GM19238 (cell line): ENCODE measurements around the gene KLHDC3.

Source experiments
- DNase-seq: peaks from one replicate; pipeline ENCODE4 v3.0.0; 2011; ENCODE audit warnings: low spot score; ENCODE audit not compliant: insufficient read length

Gene KLHDC3

GRCh38 chr6:43055966-43056365 lies 41.9 kb downstream of the KLHDC3 start:
- DNase-seq = no peak

- no peak for DNase-seq
Observed at GRCh38 chr6:43058531-43058930, 44.5 kb downstream of the KLHDC3 start.

GRCh38 chr6:43059168-43060033 lies 45.4 kb downstream of the KLHDC3 start, which contains the start of the genes KLC4 and MRPL2:
TSS of gene KLC4 (plus strand) at chr6:43059631. CDS start at chr6:43061336, 1,705 bp downstream.
TSS of gene MRPL2 (minus strand) at chr6:43059434. CDS start at chr6:43059381, 53 bp downstream.
- DNase-seq = peak; percentile 99

GRCh38 chr6:43060034-43060754 lies 46.1 kb downstream of the KLHDC3 start:
- DNase-seq = no peak

- no peak for DNase-seq
Observed at GRCh38 chr6:43060755-43061633, 46.9 kb downstream of the KLHDC3 start.

- no peak for DNase-seq
Observed at GRCh38 chr6:43061861-43062260, 47.8 kb downstream of the KLHDC3 start.

- DNase-seq = no peak
Observed at GRCh38 chr6:43062818-43063217, 48.8 kb downstream of the KLHDC3 start.

GRCh38 chr6:43070028-43070632 lies 56.1 kb downstream of the KLHDC3 start:
- DNase-seq = peak; percentile 66
